Stimulated activated CD4-positive, alpha-beta T cell treated with anti-CD3 and anti-CD28 coated beads, Interleukin-1b, Interleukin-23, amount 100 ng/mL, for 1 hour (primary cell): ENCODE data around the gene SPRR2E.
"Not testable (repeated sequence)": the region's sequence is repeated elsewhere in the genome, so short reads cannot be mapped to it uniquely, and the experiment has no call there.

Experiments
- DNase-seq, 2 donors: peaks; one replicate each; pipeline ENCODE4 v3.0.0-alpha.2; 2020; ENCODE audit warnings: low read depth in 2 of 2

The SPRR2E gene

GRCh38 chr1:153070243-153070642 lies 24.1 kb downstream of the SPRR2E start:
- DNase-seq, result no peak

- no peak for DNase-seq
Measured at GRCh38 chr1:153058826-153059784, 35.2 kb downstream of the SPRR2E start.

- no peak for DNase-seq
Measured at GRCh38 chr1:153058154-153058553, 36.2 kb downstream of the SPRR2E start.

DNA sequence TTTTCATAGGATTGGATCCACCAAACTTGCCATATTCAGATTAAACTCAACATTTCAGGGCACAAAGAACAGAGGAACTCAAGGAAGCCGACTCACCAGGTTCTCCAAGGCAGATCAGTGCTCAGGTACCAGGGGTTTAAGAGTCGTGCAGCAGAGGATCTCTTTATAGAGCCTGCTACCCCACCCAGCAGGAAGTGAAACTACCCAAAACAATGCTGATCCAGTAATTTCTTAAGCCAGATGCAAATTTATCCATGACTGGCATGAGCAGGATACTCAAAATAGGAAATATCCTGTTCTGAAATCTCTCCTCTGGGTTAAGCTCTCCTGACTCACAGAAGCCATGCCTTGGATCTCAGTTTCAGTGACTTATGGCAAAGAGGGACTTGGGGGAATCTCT lies 37.0 kb downstream of the SPRR2E start, which contains the start of gene SPRR2A:
Gene SPRR2A, minus strand, starts transcription at position 138 of the 400 bp plus-strand sequence. CDS start 777 bp downstream, outside the sequence.
- DNase-seq, result no peak

- not testable (repeated sequence) for DNase-seq
Measured at GRCh38 chr1:153056111-153056510, 38.2 kb downstream of the SPRR2E start.

GRCh38 chr1:153049211-153049610 lies 45.1 kb downstream of the SPRR2E start:
- no peak for DNase-seq
